CD4-positive, alpha-beta T cell treated with Interleukin-4 for 4 hours (primary cell): Measurements from ENCODE around the gene UVRAG.

Experiments used
- DNase-seq: peaks from one replicate; pipeline ENCODE4 v3.0.0-alpha.2; 2020

Gene UVRAG

DNA sequence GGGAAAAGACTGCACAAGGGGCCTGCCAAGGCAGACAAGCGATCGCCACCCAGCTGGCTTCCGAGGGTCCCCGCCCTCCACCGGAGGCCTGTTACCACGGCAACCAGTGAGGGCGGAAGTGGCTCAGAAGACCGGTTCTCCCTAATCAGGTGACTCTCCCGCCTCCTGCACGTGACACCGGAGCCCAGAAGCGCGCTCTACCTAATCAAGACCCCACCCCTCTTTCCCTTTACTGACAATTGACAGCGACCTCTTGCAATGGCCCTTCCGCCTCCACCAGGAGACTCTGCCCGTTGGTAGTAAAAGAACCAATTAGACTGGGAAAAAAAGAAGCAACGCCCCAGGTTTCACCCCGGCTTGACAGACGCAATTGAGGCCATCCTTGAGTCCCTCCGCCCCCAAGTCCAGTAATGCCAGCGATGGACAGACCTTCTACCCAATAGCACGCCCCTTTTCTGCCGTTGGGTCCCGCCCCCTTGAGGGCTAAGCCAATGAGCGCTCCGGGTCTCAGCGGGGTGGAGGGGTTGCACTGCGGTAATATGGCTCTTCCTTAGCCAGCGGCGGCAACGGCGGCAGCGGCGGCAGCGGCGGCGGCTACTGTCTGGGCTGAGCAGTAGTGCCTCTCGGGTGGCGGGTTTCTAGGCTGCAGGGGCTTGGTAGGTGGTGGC, at the start of gene UVRAG:
UVRAG (plus strand) TSS at position 534 of the 668 bp plus-strand sequence. CDS start 198 bp downstream, outside the sequence.
- DNase-seq: peak; percentile 99

DNA sequence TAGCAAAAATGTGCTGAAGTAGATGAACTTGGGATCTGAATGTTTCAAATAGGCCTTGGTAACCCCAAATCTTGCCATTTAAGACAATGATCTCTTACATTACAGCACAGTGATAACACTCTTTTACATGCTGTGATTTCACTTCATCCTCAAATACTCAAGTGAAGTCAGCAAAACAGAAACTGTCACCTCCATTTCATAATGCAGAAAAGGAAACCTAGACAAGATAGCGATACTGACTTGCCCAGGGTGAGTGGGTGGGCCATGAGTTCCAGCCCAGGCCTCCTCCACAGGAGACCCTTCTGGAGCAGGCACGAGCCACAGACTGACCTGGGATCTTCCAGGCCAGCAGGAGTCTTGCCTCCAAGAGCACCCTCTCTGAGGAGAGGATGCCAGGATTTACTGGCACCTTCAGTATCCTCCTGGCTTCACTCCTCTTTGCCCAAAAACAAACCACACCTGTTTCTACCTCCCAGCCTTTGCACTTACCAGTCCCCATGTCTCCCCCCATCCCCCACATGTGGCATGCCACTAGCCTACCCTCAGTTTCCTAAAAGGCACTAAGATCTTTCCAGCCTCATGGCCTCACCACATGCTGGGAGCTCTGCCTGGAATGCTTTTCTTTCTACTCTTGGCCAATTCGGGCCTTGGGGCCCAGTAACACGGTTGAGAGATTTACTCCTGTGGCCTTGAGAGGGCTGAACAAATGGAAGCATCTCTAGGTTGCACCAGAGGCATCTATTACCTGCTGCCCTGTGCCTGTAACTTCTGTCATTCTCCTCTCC, 48.4 kb upstream of the UVRAG start:
- no peak for DNase-seq

DNA sequence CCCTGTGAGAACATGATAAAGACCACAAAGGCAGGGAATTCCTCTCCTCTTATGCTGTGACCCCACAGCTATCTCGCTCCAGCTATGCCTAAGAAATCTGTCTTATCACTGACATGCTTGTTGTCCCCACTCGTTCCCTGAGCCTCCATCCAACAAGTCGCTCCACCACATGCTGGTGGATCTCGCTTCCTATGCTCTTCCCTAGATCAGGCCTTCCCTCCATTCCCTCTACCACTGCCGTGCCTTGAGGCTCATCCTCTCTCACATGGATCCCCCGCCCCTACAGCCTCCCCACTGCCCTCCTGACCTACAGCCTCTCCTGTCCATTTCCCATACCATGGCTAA, 47.8 kb upstream of the UVRAG start:
- no peak for DNase-seq

DNA sequence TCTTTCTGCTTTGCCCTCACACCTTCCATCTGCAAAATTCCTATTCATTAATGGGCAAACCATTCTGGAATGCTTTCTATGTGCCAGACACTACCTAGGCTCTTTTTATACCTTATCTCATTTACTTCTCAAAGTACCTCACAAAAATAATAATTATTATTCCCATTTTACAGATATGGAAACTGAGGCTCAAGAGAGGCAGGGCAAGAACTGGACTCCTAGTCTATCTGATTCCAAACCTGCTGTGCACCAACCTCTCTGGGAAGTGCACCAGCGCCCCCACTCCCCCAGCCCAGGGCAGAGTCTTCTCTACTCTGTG, 47.3 kb upstream of the UVRAG start:
- no peak for DNase-seq

DNA sequence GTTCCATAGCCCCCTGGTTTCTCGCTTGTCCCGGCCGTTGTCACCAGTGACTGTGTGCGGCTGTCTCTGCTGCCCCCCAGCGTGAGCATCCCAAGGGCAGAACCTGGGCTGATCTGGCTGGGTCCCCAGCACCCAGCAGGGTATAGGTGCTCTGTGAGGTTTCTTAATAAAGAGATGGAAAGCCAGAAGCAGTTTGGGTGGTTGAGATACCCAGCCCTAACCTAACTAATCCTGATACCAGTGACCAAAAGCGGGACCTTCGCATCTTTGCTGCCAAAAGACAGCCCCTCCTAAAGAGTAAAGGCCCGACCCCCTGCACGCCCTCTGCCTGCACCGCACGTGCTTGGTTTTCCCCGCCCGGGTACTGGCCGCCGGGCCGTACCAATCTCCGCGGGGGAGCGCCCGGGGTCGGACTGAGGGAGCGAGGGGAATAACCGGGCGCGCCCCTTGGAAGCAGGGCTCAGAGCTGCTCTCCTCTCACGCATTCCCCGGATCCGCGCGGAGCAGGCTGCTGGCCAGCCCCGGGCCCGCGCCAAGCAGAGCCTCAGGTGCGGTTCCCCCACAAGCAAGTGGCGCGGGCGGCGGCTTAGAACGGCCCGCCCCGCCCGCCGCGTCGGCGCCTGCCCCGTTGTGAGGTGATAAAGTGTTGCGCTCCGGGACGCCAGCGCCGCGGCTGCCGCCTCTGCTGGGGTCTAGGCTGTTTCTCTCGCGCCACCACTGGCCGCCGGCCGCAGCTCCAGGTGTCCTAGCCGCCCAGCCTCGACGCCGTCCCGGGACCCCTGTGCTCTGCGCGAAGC, 46.7 kb upstream of the UVRAG start, which contains the start of gene DGAT2:
DGAT2 (plus strand) TSS at position 667 of the 797 bp plus-strand sequence. CDS start 214 bp downstream, outside the sequence.
- DNase-seq: peak; percentile 59

DNA sequence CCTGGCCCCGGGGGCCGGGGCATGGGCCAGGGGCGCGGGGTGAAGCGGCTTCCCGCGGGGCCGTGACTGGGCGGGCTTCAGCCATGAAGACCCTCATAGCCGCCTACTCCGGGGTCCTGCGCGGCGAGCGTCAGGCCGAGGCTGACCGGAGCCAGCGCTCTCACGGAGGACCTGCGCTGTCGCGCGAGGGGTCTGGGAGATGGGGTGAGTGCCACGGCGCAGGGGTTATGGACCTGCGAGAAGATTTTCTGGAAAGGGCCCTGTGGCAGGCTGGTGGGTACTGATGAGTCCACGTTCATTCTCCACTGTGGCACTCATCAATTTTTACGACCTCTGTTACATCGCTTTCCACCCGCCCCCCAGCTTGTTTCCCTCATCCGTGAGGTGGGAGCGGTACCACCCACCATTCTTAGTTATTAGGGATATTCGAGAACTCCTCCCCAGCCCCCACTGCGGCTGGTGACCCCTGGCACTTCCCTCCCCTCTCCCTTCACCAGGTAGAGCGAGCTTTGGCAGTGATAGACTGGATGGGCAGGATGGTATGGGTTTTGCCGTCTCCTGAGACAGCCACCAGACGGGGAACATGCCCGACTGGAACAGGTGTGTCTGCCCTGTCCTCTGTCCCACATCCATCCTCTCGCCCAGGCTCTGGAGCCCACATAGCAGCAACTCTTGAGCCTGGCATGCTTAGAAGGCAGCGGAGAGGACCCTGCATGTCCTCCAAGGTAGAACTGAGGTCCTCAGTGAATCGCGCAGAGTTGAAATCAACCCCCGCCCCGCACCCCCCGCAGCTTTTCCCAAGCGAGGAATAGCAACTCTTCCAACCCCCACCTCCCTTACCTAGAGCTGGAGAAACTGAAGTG, 45.9 kb upstream of the UVRAG start:
- DNase-seq: no peak

DNA sequence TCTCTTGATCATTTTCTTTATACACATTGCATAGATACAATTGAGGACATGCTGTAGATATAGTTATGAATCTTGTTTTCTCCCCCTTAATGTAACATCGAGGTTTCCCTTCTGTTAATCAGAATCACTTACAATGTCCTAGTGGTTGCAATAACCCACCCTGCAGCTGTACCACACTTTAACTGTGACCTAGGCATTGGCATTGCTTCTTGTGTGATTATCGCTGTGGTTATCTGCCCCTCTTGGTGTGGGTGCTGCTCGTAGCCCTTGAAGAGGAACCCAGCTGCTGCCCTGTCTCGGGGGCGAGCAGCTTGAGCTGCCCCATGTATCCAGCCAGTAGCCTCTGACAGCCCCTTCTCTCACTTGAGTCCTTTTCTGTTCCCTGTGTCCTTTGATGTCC, 44.9 kb upstream of the UVRAG start:
- no peak for DNase-seq

DNA sequence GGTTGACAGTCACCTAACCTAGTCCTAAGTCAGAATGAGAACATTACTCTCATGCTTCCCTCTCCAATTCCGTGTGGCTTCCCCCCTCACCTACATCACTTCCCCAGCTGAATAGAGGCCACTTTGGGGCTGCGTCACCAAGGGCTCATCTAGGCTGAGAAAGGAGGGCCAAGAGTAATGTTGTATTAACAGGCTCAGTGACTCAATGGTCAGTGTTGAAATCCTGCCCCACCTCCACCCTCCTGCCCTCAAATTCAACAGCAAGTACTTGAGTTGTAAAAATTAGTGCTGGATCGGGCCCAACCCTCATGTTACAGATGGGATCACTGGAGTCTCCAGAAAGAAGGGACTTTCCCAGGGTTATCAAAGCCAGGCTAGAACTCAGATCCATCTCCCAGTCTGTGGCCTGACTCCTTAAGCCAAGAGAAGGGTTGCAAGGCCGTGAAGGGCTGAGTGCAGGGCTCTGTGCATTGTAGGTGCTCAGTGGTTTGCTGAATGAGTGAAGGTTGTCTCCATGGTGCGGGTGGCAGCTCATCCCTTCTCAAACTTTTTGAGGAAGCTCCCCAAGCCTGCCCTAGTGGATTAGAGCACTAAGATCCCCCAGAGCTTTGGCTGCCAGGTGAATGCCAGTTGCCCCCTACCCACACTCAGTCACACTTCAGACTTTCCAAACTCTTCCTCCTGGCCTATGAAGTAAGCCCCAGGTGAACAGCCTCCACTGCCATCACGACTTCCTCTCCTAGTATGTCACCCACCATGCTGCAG, 43.2 kb upstream of the UVRAG start:
- no peak for DNase-seq

DNA sequence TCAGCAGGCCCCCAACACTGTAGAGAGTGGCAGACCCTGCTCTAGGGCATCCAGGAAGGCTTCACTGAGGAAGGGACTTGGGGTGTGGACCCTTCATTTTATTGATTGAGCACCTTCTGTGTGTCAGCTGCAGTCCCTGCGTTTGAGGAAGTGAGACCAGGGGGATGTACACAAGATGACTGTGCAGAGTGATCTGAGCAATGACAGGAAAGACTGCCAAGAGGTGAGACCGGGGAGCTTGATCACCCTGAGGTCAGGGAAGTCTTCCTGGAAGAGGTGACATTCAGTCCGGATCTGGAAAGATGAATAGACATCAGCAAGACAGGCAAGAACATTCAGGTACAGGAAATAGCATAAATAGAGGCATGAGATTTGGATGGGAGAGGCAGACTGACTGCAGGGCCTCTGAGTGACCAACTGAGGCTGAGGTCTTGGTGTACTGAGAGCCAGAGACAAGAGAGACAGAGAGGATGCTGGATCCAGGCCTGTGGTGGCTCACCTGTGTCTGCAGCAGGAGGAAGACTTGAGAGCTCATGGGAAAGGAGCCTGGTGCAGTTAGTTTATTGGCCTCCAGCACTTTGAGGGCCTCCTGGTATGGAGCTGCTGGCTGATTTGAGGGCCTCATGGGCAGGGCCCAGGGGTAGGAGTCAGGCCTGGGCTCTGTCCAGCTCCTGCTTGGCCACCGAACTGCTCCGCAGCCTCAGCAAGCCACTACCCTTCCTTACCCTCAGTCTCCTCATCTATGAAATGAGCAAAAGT, 41.2 kb upstream of the UVRAG start:
- DNase-seq: peak; percentile 10

DNA sequence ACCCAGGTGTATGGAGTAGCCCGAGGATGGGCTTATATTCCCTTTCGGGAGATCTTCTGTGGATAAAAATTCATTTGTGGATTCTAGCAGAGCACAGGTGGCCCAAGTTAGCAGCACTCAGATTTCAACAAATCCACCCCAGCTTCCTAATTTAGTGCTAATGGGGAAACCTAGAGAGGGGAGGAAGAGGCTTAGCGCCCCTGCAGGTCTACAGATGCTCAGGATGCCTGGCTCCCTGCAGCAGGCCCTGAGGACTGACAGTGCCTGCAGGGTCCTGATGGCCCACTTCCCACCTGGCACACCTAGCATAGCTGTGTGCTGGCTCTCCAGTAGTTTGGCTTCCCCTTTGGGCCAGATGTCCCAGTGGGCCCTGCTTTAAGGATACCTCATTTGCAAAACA, 40.0 kb upstream of the UVRAG start:
- DNase-seq: no peak

DNA sequence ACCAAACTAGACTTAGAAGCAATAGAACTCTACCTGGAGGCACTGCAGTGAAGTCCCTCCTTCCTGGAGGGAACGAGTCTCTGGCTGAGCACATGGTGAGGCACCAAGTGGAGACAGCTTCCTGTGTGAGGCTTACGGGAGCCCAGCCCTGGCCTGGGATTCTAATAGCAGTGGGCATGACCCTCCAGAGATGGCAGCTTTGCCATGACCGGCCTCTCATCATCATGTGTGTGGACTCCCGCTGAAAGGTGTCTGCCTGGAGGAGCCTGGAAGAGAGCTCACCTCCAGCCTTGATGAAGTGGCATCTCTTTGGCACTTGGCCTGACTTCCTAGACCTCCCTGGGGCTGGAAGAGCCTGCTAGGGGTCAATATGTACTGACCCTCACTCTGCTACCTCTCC, 38.5 kb upstream of the UVRAG start:
- no peak for DNase-seq

DNA sequence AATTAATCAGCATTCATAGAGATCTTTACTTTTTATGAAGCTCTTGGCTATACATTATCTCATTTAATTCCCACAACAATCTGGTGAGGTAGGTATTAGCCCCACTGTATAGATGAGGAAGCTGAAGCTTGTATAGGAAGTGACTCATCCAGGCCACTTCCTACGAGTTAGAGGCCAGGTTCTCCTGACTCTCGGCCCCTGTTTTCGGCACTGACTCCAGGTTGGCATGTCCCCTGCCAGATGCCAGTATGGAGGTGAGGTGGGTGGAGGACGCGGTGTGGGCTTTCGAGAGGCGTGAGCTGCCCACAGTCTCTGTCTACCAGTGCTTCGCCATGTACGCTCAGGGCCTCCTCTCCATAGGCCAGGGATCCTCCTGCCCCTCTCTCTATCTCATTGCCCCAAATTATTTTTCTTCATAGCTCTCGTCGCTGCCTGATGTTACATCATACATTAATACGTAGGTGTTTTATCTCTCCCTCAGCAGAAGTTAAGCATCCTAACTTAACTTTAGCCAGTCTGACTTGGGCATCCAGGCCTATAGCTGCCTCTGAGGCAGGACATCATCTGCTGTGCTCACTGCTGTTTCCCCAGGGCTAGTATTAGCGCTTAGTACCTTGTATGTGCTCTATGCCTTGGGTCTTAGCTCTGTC, 37.4 kb upstream of the UVRAG start:
- peak; percentile 8 for DNase-seq

DNA sequence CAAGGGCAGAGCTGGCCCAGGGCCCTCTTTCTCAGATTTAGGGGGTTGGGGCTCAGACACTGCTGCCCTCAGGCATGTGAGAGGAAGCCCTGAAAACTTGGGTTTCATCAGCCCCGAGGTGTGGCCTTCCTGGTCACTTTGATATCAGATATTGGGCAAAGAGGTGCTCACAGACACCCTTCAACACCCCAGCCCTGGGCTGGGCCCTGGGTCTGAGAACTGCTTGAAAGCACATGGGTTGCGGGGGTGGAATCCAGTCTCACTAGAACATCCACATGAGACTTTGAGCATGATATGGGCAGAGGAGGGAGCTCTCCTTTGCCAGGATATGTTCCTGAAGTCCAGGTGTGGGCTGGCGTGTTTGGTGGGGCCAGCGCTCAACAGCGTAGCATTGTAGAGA, 36.0 kb upstream of the UVRAG start:
- no peak for DNase-seq

DNA sequence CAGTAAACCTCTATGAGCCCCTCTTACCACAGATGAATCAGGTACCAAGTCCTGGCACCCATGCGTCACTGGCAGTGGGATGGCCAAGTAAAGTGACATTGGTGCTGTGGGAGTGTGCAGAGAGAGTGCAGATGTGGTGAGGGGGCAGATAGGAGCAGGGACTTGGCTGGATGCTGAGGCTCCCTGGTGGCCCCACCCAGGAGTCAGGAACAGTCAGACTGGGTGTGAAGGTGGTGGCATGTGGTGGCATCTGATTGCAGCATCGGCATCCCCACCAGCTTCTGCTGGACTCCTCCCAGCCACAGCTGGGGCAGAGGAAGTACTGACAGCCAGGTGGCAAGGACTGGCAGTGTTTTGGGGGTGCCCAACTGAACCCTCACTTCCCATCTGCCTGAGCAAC, 35.0 kb upstream of the UVRAG start:
- no peak for DNase-seq

DNA sequence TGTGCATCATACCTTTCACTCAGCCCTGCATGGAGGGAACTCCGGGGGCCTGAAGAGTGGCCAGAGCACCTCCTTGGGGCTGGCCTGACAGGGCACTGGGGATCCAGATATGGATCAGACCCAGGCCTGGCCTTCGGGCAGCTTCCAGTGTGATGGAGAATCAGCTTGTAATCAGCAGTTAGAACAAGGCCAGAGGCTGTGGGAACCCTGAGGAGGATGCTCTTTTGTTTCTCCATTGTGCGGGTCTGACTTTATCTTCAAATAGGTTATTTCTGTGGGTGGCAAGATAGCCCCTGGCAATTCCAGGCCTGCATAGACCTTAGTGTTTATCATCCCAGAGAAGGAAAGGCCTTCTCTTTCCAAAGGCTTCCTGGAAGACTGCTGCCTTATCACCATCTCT, 34.1 kb upstream of the UVRAG start:
- DNase-seq: no peak

DNA sequence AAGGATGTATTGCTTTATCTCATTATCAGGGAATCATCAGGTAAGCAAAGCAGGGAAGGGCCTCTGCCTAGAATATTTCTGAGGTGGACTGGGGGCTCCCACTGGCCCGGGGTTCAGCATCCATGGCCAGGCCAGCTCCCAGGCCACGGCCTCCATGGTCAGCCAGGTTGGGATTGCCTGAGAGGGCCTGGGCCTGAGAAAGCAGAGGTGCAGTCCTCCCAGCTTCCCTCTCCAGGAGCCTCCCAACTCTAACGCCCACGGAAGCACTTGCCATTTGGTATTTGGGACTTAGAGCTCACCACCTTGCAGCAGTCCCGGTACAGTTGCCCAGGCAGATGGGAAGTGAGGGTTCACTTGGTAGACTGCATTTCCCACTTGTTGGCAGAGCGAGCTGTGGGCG, 33.7 kb upstream of the UVRAG start:
- no peak for DNase-seq

DNA sequence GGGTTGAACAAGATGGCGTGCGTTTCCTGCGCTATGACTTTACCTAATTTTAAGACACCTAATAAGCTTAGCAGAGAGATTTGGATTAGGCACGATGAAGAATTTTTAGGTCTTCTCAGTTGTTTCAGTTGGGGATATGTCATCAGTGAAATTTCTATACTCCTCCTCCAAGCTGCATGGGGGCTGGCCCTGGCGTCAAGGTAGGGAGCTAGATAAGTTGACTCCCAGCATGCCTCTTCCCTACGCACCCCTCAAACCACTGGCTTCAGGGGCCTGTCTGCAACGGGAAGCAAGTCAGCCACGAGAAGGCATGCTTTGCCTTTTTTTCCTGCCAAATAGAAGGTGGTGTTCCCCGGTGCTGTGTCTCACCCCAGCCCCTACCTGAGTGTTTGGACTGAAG, 33.2 kb upstream of the UVRAG start:
- no peak for DNase-seq

DNA sequence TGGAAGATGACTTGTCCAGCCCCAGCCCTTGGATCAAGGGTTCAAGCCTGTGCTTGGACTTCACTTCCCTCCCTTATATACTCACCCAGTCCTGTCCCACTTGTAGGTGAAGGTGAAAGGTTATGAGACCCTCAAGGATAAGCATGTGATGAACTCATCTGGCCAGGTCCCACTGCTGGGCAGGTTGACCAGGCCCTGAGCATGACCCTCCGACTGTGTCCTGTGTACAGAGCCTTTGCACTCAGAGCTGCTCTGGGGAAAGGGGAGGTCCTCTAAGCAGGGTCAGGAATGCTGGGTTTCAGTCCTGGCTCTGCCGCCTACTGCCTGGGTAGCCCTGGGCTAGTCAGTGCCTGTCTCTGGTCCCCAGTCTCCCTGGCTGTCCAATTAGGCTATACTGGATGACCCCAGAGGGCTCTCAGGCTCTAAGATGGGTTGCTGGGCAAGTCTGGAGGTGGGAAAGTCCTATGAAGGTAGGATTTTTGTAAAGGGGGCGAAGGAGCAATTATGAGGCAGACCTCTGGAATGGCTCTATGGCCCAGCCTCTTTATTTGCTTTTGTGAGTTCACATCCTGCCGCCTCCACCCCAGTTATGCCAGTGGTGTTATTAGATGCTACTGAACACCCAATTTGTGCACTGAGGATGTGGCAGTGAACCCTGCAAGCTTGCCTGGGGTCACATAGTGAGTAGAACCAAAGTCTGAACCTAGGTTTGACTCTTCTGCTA, 32.3 kb upstream of the UVRAG start:
- DNase-seq: no peak

DNA sequence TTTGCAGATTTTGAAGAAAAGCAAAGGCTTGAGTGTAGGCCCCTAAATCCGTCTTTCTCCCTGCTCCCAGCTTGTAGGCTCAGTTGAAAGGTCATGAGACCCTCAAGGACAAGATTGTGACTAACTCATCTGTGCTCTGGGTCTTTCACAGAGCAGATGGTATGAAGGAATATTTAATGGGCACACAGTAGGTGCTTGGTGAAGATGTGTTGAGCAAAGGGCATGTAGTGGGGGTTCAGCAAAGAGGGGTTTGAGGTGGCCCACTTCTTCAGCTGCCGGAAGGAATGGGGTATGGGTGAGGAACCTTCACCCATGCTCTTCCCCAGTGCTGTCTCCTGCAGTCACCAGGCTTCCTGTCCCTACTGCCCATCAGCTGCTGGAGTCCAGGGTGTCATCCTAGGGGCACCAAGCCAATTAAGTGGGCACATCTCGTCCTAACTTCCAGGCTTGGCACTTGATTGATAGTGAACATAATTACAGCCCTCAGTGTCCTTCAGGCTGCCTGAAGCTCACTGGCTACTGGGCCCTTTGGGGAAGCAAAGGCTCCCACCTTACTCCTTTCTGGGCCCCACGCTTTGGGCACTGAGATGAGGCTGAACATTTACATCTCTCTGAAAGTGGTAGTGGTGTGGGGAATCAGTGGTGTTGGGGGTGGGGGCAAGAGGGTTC, 31.5 kb upstream of the UVRAG start:
- no peak for DNase-seq

DNA sequence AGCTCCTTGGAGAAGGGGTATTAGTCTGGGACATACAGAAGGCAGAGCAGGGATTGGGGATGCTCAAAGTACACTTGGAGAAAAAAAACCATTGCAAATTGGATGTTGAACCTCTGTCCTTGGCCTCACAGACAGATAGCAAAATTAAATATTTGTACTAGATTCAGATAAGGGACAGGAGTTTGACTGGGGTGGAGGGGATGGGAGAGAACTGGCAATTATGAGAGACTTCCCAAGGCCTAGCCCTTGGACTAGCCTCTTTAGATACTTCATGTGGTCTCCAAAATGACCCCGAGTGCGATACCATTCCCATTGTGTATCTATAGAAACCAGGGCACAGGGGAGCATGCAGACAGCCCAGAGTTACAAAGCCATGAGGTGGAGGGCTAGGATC, 30.9 kb upstream of the UVRAG start:
- DNase-seq: no peak
